Common myeloid progenitor, CD34-positive (primary cell): ENCODE measurements around the gene TMEM18.

Source experiments
- CTCF ChIA-PET: fragments of 350-600 bp; sonication (Branson Sonifier 250); formaldehyde crosslinking; loops from one replicate; lab custom pipeline; 2021; ENCODE audit warnings: antibody characterized with exemption; lab: Charles Lee
- POLR2A ChIA-PET: fragments of 350-600 bp; sonication (Branson Sonifier 250); formaldehyde crosslinking; loops from one replicate; lab custom pipeline; 2021; ENCODE audit warnings: antibody characterized with exemption; lab: Charles Lee
- DNase-seq, 3 donors: peaks; one replicate each; pipeline versions ENCODE4 v3.0.0 to v3.0.0-alpha.2; 2013
- H3K27ac ChIP-seq, 2 experiments: 1 replicate in 1 of 2; 2 replicates in 1 of 2; pipeline ENCODE4 v1.7.0; 2013; ENCODE audit warnings: inconsistent platforms in 2 of 2, low read length in 2 of 2, mild to moderate bottlenecking in 2 of 2, low read depth in 1 of 2, moderate library complexity in 1 of 2; ENCODE audit not compliant: severe bottlenecking in 2 of 2, insufficient read depth in 1 of 2, poor library complexity in 1 of 2
- H3K27me3 ChIP-seq, 5 experiments: replicated peaks in 2 of 5; 1 replicate in 3 of 5; 2 replicates in 2 of 5; pipeline versions ENCODE4 v1.6.1 to v1.7.0; 2013; ENCODE audit warnings: low read length in 4 of 5, mild to moderate bottlenecking in 2 of 5, moderate library complexity in 2 of 5, inconsistent platforms in 1 of 5; ENCODE audit not compliant: insufficient read depth in 5 of 5, control insufficient read depth in 4 of 5
- H3K36me3 ChIP-seq, 4 experiments: 1 replicate in 2 of 4; 2 replicates in 2 of 4; pipeline versions ENCODE4 v1.6.1 to v1.7.0; 2013; ENCODE audit warnings: low read length in 3 of 4, control low read depth in 1 of 4, mild to moderate bottlenecking in 1 of 4; ENCODE audit not compliant: control insufficient read depth in 4 of 4, insufficient read depth in 4 of 4
- H3K4me1 ChIP-seq, 4 experiments: 1 replicate in 3 of 4; 2 replicates in 1 of 4; pipeline versions ENCODE4 v1.6.1 to v1.7.1; 2013; ENCODE audit warnings: low read length in 3 of 4, mild to moderate bottlenecking in 3 of 4, control low read depth in 1 of 4, inconsistent platforms in 1 of 4, moderate library complexity in 1 of 4; ENCODE audit not compliant: control insufficient read depth in 4 of 4, insufficient read depth in 4 of 4; ENCODE audit errors: control extremely low read depth in 1 of 4
- H3K4me3 ChIP-seq, 7 experiments: 1 replicate in 4 of 7; 2 replicates in 3 of 7; pipeline versions ENCODE4 v1.5.1 to v1.7.0; 2013; ENCODE audit warnings: mild to moderate bottlenecking in 7 of 7, low read length in 6 of 7, moderate library complexity in 6 of 7, inconsistent platforms in 2 of 7, low read depth in 2 of 7, control low read depth in 1 of 7; ENCODE audit not compliant: insufficient read depth in 4 of 7, control insufficient read depth in 1 of 7; ENCODE audit errors: extremely low read depth in 1 of 7
- H3K9me3 ChIP-seq, 5 experiments: 1 replicate in 4 of 5; 2 replicates in 1 of 5; pipeline versions ENCODE4 v1.6.1 to v1.7.1; 2013; ENCODE audit warnings: low read length in 4 of 5, mild to moderate bottlenecking in 2 of 5, inconsistent platforms in 1 of 5, low read depth in 1 of 5, moderate library complexity in 1 of 5; ENCODE audit not compliant: control insufficient read depth in 4 of 5, insufficient read depth in 2 of 5; ENCODE audit errors: control extremely low read depth in 1 of 5
- WGBS: methylation state at CpG from one replicate; pipeline ENCODE4 v1.1.5; 2013; ENCODE audit not compliant: insufficient coverage; 5-methylcytosine and 5-hydroxymethylcytosine counted together

The TMEM18 gene

GRCh38 chr2:621303-622099, 55.7 kb downstream of the TMEM18 start:
- Histone ChIP-seq H3K27me3 (peaks cover 0 to 3% (median 0%) of the 10 kb centered on the region in 5 experiments), H3K27ac (no peak overlapping the region), H3K4me1 (no peaks in the 10 kb centered on the region), H3K9me3 (peaks cover 0 to 6% (median 2%) of the 10 kb centered on the region in 5 experiments), H3K36me3 (no peaks in the 10 kb centered on the region), H3K4me3 (no peak overlapping the region)
- DNase-seq = no peak
- ChIA-PET POLR2A (no interaction called here), CTCF (interaction anchor here (1.0 kb wide), 1 partner anchor 36 kb away, joined by 3 read pairs; no protein-coding TSS in a partner anchor)
- WGBS = 97% methylated on average over 42 of the region's 45 CpGs

GRCh38 chr2:620471-621302, 56.5 kb downstream of the TMEM18 start:
- H3K27ac ChIP-seq = no peak overlapping the region
- H3K4me1 ChIP-seq = no peaks in the 10 kb centered on the region
- DNase-seq = no peak
- peaks cover 0 to 6% (median 2%) of the 10 kb centered on the region in 5 experiments for H3K9me3 ChIP-seq
- H3K4me3 ChIP-seq = no peak overlapping the region
- ChIA-PET POLR2A (no interaction called here), CTCF (interaction anchor here (1.0 kb wide), 1 partner anchor 35 kb away, joined by 3 read pairs; no protein-coding TSS in a partner anchor)
- WGBS = 97% methylated on average over 56 of the region's 58 CpGs
- no peaks in the 10 kb centered on the region for H3K36me3 ChIP-seq
- peaks cover 0 to 3% (median 0%) of the 10 kb centered on the region in 5 experiments for H3K27me3 ChIP-seq

- Histone ChIP-seq H3K9me3 (peaks cover 0 to 6% (median 2%) of the 10 kb centered on the region in 5 experiments), H3K4me1 (no peaks in the 10 kb centered on the region), H3K4me3 (no peak overlapping the region), H3K36me3 (no peaks in the 10 kb centered on the region), H3K27me3 (peaks cover 0 to 3% (median 0%) of the 10 kb centered on the region in 5 experiments), H3K27ac (no peak overlapping the region)
- POLR2A ChIA-PET = no interaction called here
- CTCF ChIA-PET = no interaction called here
- no peak for DNase-seq
- WGBS = 93% methylated on average over 11 of the region's 14 CpGs
Measured at GRCh38 chr2:620004-620403, 57.2 kb downstream of the TMEM18 start.

- H3K27me3 ChIP-seq = no peaks in the 10 kb centered on the region
- WGBS = 91% methylated on average over 6 of the region's 6 CpGs
- no peak overlapping the region for H3K4me3 ChIP-seq
- no peaks in the 10 kb centered on the region for H3K4me1 ChIP-seq
- ChIA-PET CTCF (no interaction called here), POLR2A (no interaction called here)
- no peak overlapping the region for H3K27ac ChIP-seq
- no peak for DNase-seq
- H3K9me3 ChIP-seq = peaks cover 0 to 6% (median 2%) of the 10 kb centered on the region in 5 experiments
- no peaks in the 10 kb centered on the region for H3K36me3 ChIP-seq
Measured at GRCh38 chr2:618422-618990, 58.7 kb downstream of the TMEM18 start.

GRCh38 chr2:618005-618404, 59.2 kb downstream of the TMEM18 start:
- ChIA-PET CTCF (no interaction called here), POLR2A (no interaction called here)
- no peak overlapping the region for H3K4me3 ChIP-seq
- DNase-seq = no peak
- H3K27me3 ChIP-seq = no peaks in the 10 kb centered on the region
- no peaks in the 10 kb centered on the region for H3K36me3 ChIP-seq
- H3K27ac ChIP-seq = no peak overlapping the region
- H3K9me3 ChIP-seq = peaks cover 0 to 6% (median 2%) of the 10 kb centered on the region in 5 experiments
- no peaks in the 10 kb centered on the region for H3K4me1 ChIP-seq
- 82% methylated on average over 2 of the region's 3 CpGs for WGBS
